Caco-2 (cell line): Measurements from ENCODE around the gene LSP1. TPM values are rescaled to one million over a fixed set of nuclear protein-coding genes. Genes with fewer than 3 reads are reported as not detected.

Experiments used
- BruUV-seq: library from RNA; stranded (reverse); fragments of 400-500 nt; replicated peaks from 2 replicates; lab custom pipeline; 2021; lab: Mats Ljungman, UMichigan
- CTCF ChIA-PET: fragments of 300-600 bp; sonication (Branson Sonifier 250); formaldehyde crosslinking; loops from one replicate; lab custom pipeline; 2022; ENCODE audit warnings: antibody characterized with exemption; lab: Charles Lee
- POLR2A ChIA-PET: fragments of 300-600 bp; sonication (Branson Sonifier 250); formaldehyde crosslinking; loops from one replicate; lab custom pipeline; 2022; ENCODE audit warnings: antibody characterized with exemption; lab: Charles Lee
- DNase-seq, 2 experiments: peaks; one replicate each; pipeline versions ENCODE4 v3.0.0 to v3.0.0-alpha.2; 2020 to 2022
- H3K27me3 ChIP-seq: replicated peaks from 2 replicates; pipeline ENCODE4 v1.6.0; 2011; ENCODE audit warnings: low read length; ENCODE audit not compliant: control insufficient read depth, insufficient read depth
- H3K36me3 ChIP-seq: 2 replicates; pipeline ENCODE4 v1.5.1; 2011; ENCODE audit warnings: low read length; ENCODE audit not compliant: control insufficient read depth, insufficient read depth
- H3K4me1 ChIP-seq: fragments of 250-450 bp; sonication (Bioruptor Pico); 2 replicates; pipeline ENCODE4 v1.5.1; 2020; ENCODE audit warnings: mild to moderate bottlenecking
- H3K4me3 ChIP-seq: 2 replicates; pipeline ENCODE4 v1.5.1; 2011; ENCODE audit warnings: low read depth, mild to moderate bottlenecking, control low read depth, low read length
- H3K9me3 ChIP-seq: fragments of 250-450 bp; sonication (Bioruptor Pico); 2 replicates; pipeline ENCODE4 v1.5.1; 2020; ENCODE audit warnings: mild to moderate bottlenecking, moderate library complexity
- H3K27ac Mint-ChIP-seq: one replicate; pipeline ENCODE4 v1.8.0; 2022; ENCODE audit warnings: mixed read lengths; ENCODE audit not compliant: unreplicated experiment
- H3K27me3 Mint-ChIP-seq: one replicate; pipeline ENCODE4 v1.8.0; 2022; ENCODE audit warnings: mixed read lengths; ENCODE audit not compliant: insufficient read depth, unreplicated experiment
- H3K36me3 Mint-ChIP-seq: one replicate; pipeline ENCODE4 v1.8.0; 2022; ENCODE audit warnings: mild to moderate bottlenecking, mixed read lengths; ENCODE audit not compliant: insufficient read depth, unreplicated experiment
- H3K4me1 Mint-ChIP-seq: one replicate; pipeline ENCODE4 v1.8.0; 2022; ENCODE audit warnings: low read depth, mixed read lengths; ENCODE audit not compliant: unreplicated experiment
- H3K4me3 Mint-ChIP-seq: one replicate; pipeline ENCODE4 v1.8.0; 2022; ENCODE audit warnings: mild to moderate bottlenecking, moderate library complexity, mixed read lengths; ENCODE audit not compliant: unreplicated experiment
- H3K9me3 Mint-ChIP-seq: one replicate; pipeline ENCODE4 v1.8.0; 2022; ENCODE audit warnings: mixed read lengths; ENCODE audit not compliant: unreplicated experiment
- intact Hi-C: fragments of 100-400 bp; cut with micrococcal nuclease; formaldehyde crosslinking; loops from one replicate; pipeline ENCODE4 v1.10.0; 2022; ENCODE audit not compliant: unreplicated experiment
- total RNA-seq: library from RNA; stranded (reverse); gene quantifications from 2 replicates; pipeline ENCODE4 v1.2.3, GENCODE V29; 2022
- TF ChIP-seq, protein P1 (sequence below), 2 experiments: fragments of 200-600 bp in 1 of 2; IDR thresholded peaks; 1 replicate in 1 of 2; 2 replicates in 1 of 2; pipeline versions ENCODE4 v1.5.1 to v1.8.0; 2011 to 2022; ENCODE audit warnings: antibody characterized with exemption in 1 of 2, control low read depth in 1 of 2, inconsistent platforms in 1 of 2, low read depth in 1 of 2, low read length in 1 of 2, mild to moderate bottlenecking in 1 of 2, moderate library complexity in 1 of 2; ENCODE audit not compliant: insufficient read depth in 1 of 2, severe bottlenecking in 1 of 2, unreplicated experiment in 1 of 2

The LSP1 gene
- total RNA-seq, 1 experiment from 2014 or later, result not detected

DNA sequence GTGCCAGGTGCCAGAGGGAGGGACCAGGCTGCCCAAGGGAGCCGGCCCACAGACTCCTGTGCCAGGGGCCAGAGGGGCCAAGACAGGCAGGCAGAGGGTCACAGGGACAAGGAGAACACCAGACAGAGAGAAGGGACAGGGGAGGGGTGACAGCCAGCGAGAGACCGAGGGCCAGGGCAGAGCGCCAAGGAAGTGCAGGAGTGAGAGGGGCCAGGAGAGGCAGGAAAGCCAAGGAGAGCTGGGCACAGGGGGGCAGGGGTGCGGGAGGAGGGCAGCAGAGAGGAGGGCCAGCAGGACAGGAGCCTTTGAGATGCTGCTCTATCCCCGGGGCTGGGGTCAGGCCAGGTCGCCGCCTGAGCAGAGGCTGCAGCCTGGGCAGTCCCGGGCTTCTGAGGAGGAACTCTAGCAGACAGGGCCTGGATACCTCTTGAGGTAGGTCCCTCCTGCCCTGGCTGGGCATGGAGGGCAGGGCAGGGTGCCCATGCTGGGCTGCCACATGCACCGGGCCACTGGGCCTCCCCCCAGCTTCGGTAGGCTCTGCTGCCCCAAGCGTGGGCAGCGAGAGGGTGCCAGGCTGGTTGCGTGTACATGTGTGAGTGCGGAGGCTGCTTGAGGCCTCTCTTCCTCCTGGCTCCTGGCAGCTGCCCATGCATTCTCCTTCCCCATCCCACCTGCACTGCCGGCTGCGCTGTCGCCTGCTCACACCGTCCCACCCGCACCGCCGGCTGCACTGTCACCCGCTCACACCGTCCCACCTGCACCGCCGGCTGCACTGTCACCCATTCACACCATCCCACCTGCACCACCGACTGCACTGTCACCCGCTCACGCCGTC lies 12.2 kb downstream of the LSP1 start:
- POLR2A ChIA-PET, result no interaction called here
- intact Hi-C loops, result no loop called here
- BruUV-seq, result no TSS peak

GRCh38 chr11:1866226-1866625 lies 13.3 kb downstream of the LSP1 start:
- CTCF ChIA-PET, result interaction anchor here (0.6 kb wide), 1 partner anchor 16 kb away, joined by 3 read pairs; no protein-coding TSS in a partner anchor
- Mint-ChIP-seq H3K27me3 (peaks cover 2% of the 10 kb centered on the region), H3K36me3 (no peaks in the 10 kb centered on the region), H3K9me3 (no peaks in the 10 kb centered on the region), H3K4me1 (no peaks in the 10 kb centered on the region), H3K4me3 (no peak overlapping the region), H3K27ac (no peak overlapping the region)
- Histone ChIP-seq H3K36me3 (no peaks in the 10 kb centered on the region), H3K27me3 (no peaks in the 10 kb centered on the region; the same call in 1 of the 2 replicates), H3K4me1 (peaks cover 7% of the 10 kb centered on the region), H3K9me3 (no peaks in the 10 kb centered on the region), H3K4me3 (no peak overlapping the region)
- TF ChIP-seq, protein P1, sequence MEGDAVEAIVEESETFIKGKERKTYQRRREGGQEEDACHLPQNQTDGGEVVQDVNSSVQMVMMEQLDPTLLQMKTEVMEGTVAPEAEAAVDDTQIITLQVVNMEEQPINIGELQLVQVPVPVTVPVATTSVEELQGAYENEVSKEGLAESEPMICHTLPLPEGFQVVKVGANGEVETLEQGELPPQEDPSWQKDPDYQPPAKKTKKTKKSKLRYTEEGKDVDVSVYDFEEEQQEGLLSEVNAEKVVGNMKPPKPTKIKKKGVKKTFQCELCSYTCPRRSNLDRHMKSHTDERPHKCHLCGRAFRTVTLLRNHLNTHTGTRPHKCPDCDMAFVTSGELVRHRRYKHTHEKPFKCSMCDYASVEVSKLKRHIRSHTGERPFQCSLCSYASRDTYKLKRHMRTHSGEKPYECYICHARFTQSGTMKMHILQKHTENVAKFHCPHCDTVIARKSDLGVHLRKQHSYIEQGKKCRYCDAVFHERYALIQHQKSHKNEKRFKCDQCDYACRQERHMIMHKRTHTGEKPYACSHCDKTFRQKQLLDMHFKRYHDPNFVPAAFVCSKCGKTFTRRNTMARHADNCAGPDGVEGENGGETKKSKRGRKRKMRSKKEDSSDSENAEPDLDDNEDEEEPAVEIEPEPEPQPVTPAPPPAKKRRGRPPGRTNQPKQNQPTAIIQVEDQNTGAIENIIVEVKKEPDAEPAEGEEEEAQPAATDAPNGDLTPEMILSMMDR (IDR thresholded peaks at IDR 0.05; ENCODE audit: insufficient read depth in 1 of 2, low read depth in 1 of 2, low read length in 1 of 2, severe bottlenecking in 1 of 2, unreplicated experiment in 1 of 2), result no peak
- POLR2A ChIA-PET, result no interaction called here
- intact Hi-C loops, result no loop called here
- no TSS peak for BruUV-seq
- no peak for DNase-seq

More for the DNA sequence above, 12.2 kb downstream of the LSP1 start:
- Mint-ChIP-seq H3K27ac (no peak overlapping the region), H3K4me3 (no peak overlapping the region), H3K27me3 (no peaks in the 10 kb centered on the region), H3K36me3 (no peaks in the 10 kb centered on the region), H3K9me3 (no peaks in the 10 kb centered on the region), H3K4me1 (no peaks in the 10 kb centered on the region)
- H3K27me3 ChIP-seq, result no peaks in the 10 kb centered on the region
- no peaks in the 10 kb centered on the region for H3K36me3 ChIP-seq
- H3K9me3 ChIP-seq, result no peaks in the 10 kb centered on the region
- peaks cover 7% of the 10 kb centered on the region for H3K4me1 ChIP-seq
- TF ChIP-seq, protein P1 (IDR thresholded peaks at IDR 0.05; ENCODE audit: insufficient read depth in 1 of 2, low read depth in 1 of 2, low read length in 1 of 2, severe bottlenecking in 1 of 2, unreplicated experiment in 1 of 2), result no peak
- CTCF ChIA-PET, result no interaction called here
- no peak overlapping the region for H3K4me3 ChIP-seq
- DNase-seq, result no peak

GRCh38 chr11:1866776-1867175 lies 13.9 kb downstream of the LSP1 start:
- intact Hi-C loops, result no loop called here
- ChIA-PET POLR2A (no interaction called here), CTCF (interaction anchor here (0.6 to 1.5 kb wide), 3 partner anchors 16 to 119 kb away, joined by 3 to 5 read pairs (median 4); no protein-coding TSS in a partner anchor)
- no peak overlapping the region for H3K4me3 Mint-ChIP-seq
- H3K4me1 Mint-ChIP-seq, result no peaks in the 10 kb centered on the region
- peaks cover 2% of the 10 kb centered on the region for H3K27me3 Mint-ChIP-seq
- no peaks in the 10 kb centered on the region for H3K9me3 Mint-ChIP-seq
- H3K36me3 Mint-ChIP-seq, result no peaks in the 10 kb centered on the region
- peaks cover 7% of the 10 kb centered on the region for H3K4me1 ChIP-seq
- H3K36me3 ChIP-seq, result no peaks in the 10 kb centered on the region
- BruUV-seq, result no TSS peak
- H3K9me3 ChIP-seq, result no peaks in the 10 kb centered on the region
- no peaks in the 10 kb centered on the region; the same call in 1 of the 2 replicates for H3K27me3 ChIP-seq
- no peak overlapping the region for H3K27ac Mint-ChIP-seq
- TF ChIP-seq, protein P1 (IDR thresholded peaks at IDR 0.05; ENCODE audit: insufficient read depth in 1 of 2, low read depth in 1 of 2, low read length in 1 of 2, severe bottlenecking in 1 of 2, unreplicated experiment in 1 of 2), result no peak
- no peak for DNase-seq
- no peak overlapping the region for H3K4me3 ChIP-seq
